HepG2 (cell line): Measurements from ENCODE around the gene RICTOR. TPM values are rescaled to one million over a fixed set of nuclear protein-coding genes. Genes with fewer than 3 reads are reported as not detected.

Experiments used
- ATAC-seq: fragments of 200-7000 bp; cut with Tn5 transposase; 3 replicates; pipeline ENCODE4 v1.9.1; 2020; ENCODE audit warnings: mild to moderate bottlenecking, moderate library complexity
- BruUV-seq: library from RNA; stranded (reverse); fragments of 400-500 nt; replicated peaks from 2 replicates; lab custom pipeline; 2021; lab: Mats Ljungman, UMichigan
- CTCF ChIA-PET: fragments of 300-600 bp; formaldehyde crosslinking; extraction: SDS; loops from one replicate; lab custom pipeline; 2021; ENCODE audit warnings: low total read pairs, inconsistent platforms, low intra/inter-chr PET ratio; lab: Yijun Ruan, JAX
- POLR2A ChIA-PET: fragments of 350-600 bp; sonication (Branson Sonifier 250); formaldehyde crosslinking; loops from one replicate; lab custom pipeline; 2020; ENCODE audit warnings: antibody characterized with exemption, inconsistent platforms; lab: Yijun Ruan, JAX
- DNase-seq: peaks from one replicate; pipeline ENCODE4 v3.0.0-alpha.2; 2015; ENCODE audit warnings: low spot score
- FAIRE-seq: peaks from 3 replicates; lab custom pipeline; 2011; peaks lifted over from hg19 to GRCh38; lab: Jason Lieb, UNC
- H2AFZ ChIP-seq: one replicate; pipeline ENCODE4 v1.6.1; 2011; ENCODE audit warnings: low read length, inconsistent platforms
- H3K27ac ChIP-seq: fragments of 300-600 bp; 3 replicates; pipeline ENCODE4 v1.8.0; 2011; ENCODE audit warnings: mixed run types, mild to moderate bottlenecking, mixed read lengths, low read length, inconsistent platforms; ENCODE audit not compliant: insufficient read depth; ENCODE audit errors: extremely low read length
- H3K27me3 ChIP-seq, 2 experiments: fragments of 200-600 bp in 1 of 2; 2 replicates in 1 of 2; 3 replicates in 1 of 2; pipeline versions ENCODE4 v1.6.0 to v1.8.0; 2011; ENCODE audit warnings: low read length in 2 of 2, mild to moderate bottlenecking in 2 of 2, moderate library complexity in 2 of 2, inconsistent platforms in 1 of 2; ENCODE audit not compliant: insufficient read depth in 2 of 2, control insufficient read depth in 1 of 2
- H3K36me3 ChIP-seq, 2 experiments: fragments of 200-600 bp in 1 of 2; replicated peaks in 1 of 2; 2 replicates in 1 of 2; 3 replicates in 1 of 2; pipeline versions ENCODE4 v1.5.1 to v1.8.0; 2011; ENCODE audit warnings: low read length in 2 of 2, inconsistent platforms in 1 of 2; ENCODE audit not compliant: insufficient read depth in 2 of 2, control insufficient read depth in 1 of 2
- H3K4me1 ChIP-seq: 2 replicates; pipeline ENCODE4 v1.5.1; 2012; ENCODE audit warnings: low read length, inconsistent platforms; ENCODE audit not compliant: insufficient read depth
- H3K4me2 ChIP-seq: 2 replicates; pipeline ENCODE4 v1.6.0; 2011; ENCODE audit warnings: low read depth, low read length, inconsistent platforms
- H3K4me3 ChIP-seq, 3 experiments: fragments of 200-600 bp in 1 of 3; sonication (generic), shearing (Covaris generic) in 1 of 3; replicated peaks in 1 of 3; 2 replicates each; pipeline ENCODE4 v1.5.1; 2011 to 2016; ENCODE audit warnings: low read length in 3 of 3, inconsistent platforms in 2 of 3, low read depth in 2 of 3, mild to moderate bottlenecking in 2 of 3, control low read depth in 1 of 3, mixed read lengths in 1 of 3; ENCODE audit not compliant: insufficient read depth in 1 of 3
- H3K79me2 ChIP-seq: one replicate; pipeline ENCODE4 v1.6.1; 2011; ENCODE audit warnings: low read length, inconsistent platforms; ENCODE audit not compliant: insufficient read depth
- H3K9ac ChIP-seq: 2 replicates; pipeline ENCODE4 v1.6.0; 2011; ENCODE audit warnings: mild to moderate bottlenecking, low read depth, low read length, inconsistent platforms; ENCODE audit not compliant: insufficient read depth
- H3K9me3 ChIP-seq: 2 replicates; pipeline ENCODE4 v1.5.1; 2012; ENCODE audit warnings: mild to moderate bottlenecking, low read length
- H4K20me1 ChIP-seq: 2 replicates; pipeline ENCODE4 v1.6.0; 2011; ENCODE audit warnings: inconsistent platforms, mild to moderate bottlenecking, low read length, moderate library complexity; ENCODE audit not compliant: insufficient read depth
- HINFP ChIP-seq: sonication (generic); formaldehyde crosslinking; IDR thresholded peaks from 2 replicates; pipeline ENCODE4 v1.4.0; 2020; ENCODE audit warnings: low read depth, mild to moderate bottlenecking, missing genetic modification reagents
- HNF4G ChIP-seq, 2 experiments: sonication (generic) in 1 of 2; formaldehyde crosslinking in 1 of 2; IDR thresholded peaks; 2 replicates each; pipeline versions ENCODE4 v1.4.0 to v1.6.1; 2011 to 2020; ENCODE audit warnings: borderline replicate concordance in 2 of 2, low read depth in 2 of 2, mild to moderate bottlenecking in 2 of 2, low read length in 1 of 2, missing genetic modification reagents in 1 of 2, moderate library complexity in 1 of 2
- HOXA9 ChIP-seq: sonication (generic); formaldehyde crosslinking; IDR thresholded peaks from 2 replicates; pipeline ENCODE4 v1.8.1; 2022; ENCODE audit warnings: missing genetic modification reagents, mild to moderate bottlenecking, moderate library complexity, borderline replicate concordance
- MAX ChIP-seq: IDR thresholded peaks from 2 replicates; pipeline ENCODE4 v1.6.1; 2012; ENCODE audit warnings: inconsistent platforms
- PRDM15 ChIP-seq: sonication (generic); formaldehyde crosslinking; IDR thresholded peaks from 2 replicates; pipeline ENCODE4 v1.4.0; 2020; ENCODE audit warnings: missing genetic modification reagents
- REST ChIP-seq, 2 experiments: IDR thresholded peaks; 2 replicates each; pipeline ENCODE4 v1.6.1; 2011 to 2012; ENCODE audit warnings: low read length in 2 of 2, borderline replicate concordance in 1 of 2, low read depth in 1 of 2, mild to moderate bottlenecking in 1 of 2, moderate library complexity in 1 of 2
- RFX1 ChIP-seq: fragments of 450-650 bp; IDR thresholded peaks from 2 replicates; pipeline ENCODE4 v1.6.1; 2017
- TCF12 ChIP-seq, 2 experiments: fragments of 450-650 bp in 1 of 2; sonication (generic) in 1 of 2; formaldehyde crosslinking in 1 of 2; IDR thresholded peaks; 2 replicates each; pipeline versions ENCODE4 v1.6.1 to v1.8.0; 2017 to 2022; ENCODE audit warnings: antibody characterized with exemption in 1 of 2, mild to moderate bottlenecking in 1 of 2, missing genetic modification reagents in 1 of 2, moderate library complexity in 1 of 2
- ZBTB20 ChIP-seq: sonication (generic); formaldehyde crosslinking; IDR thresholded peaks from 2 replicates; pipeline ENCODE4 v1.8.1; 2023; ENCODE audit warnings: missing genetic modification reagents, low read depth, mild to moderate bottlenecking, borderline replicate concordance
- ZNF143 ChIP-seq: sonication (generic); formaldehyde crosslinking; IDR thresholded peaks from 2 replicates; pipeline ENCODE4 v1.4.0; 2020; ENCODE audit warnings: missing genetic modification reagents
- ZNF256 ChIP-seq: sonication (generic); formaldehyde crosslinking; conservative IDR thresholded peaks from 2 replicates; pipeline ENCODE4 v1.4.0; 2020; ENCODE audit warnings: missing genetic modification reagents
- ZNF350 ChIP-seq: sonication (generic); formaldehyde crosslinking; IDR thresholded peaks from 2 replicates; pipeline ENCODE4 v1.4.0; 2020; ENCODE audit warnings: mild to moderate bottlenecking, low read depth, missing genetic modification reagents, borderline replicate concordance
- ZNF709 ChIP-seq: sonication (generic); formaldehyde crosslinking; IDR thresholded peaks from 2 replicates; pipeline ENCODE4 v1.5.0; 2020; ENCODE audit warnings: mild to moderate bottlenecking, missing genetic modification reagents
- ZNF746 ChIP-seq: sonication (generic); formaldehyde crosslinking; IDR thresholded peaks from 2 replicates; pipeline ENCODE4 v1.8.0; 2022; ENCODE audit warnings: mild to moderate bottlenecking, missing genetic modification reagents
- WGBS: methylation state at CpG from one replicate; pipeline ENCODE4 v1.1.6; 2017; ENCODE audit warnings: low lambda C conversion rate; 5-methylcytosine and 5-hydroxymethylcytosine counted together
- in situ Hi-C: cut with HindIII; loops from 2 replicates; pipeline ENCODE4 v1.10.0; 2017; ENCODE audit warnings: low pct_unique_long_range_greater_than_20kb; ENCODE audit not compliant: extremely low pct_ligation_motif_present
- intact Hi-C: fragments of 100-400 bp; cut with micrococcal nuclease; formaldehyde crosslinking; loops from one replicate; pipeline ENCODE4 v1.10.0; 2022; ENCODE audit not compliant: unreplicated experiment
- polyA plus RNA-seq, 8 experiments: library from polyadenylated mRNA; depleted of rRNA in 3 of 8; stranded (reverse) in 7 of 8; unstranded in 1 of 8; fragments of >200 nt; fragmentation: Illumina TruSeq in 4 of 8; extraction: Trizol in 4 of 8; gene quantifications; 2 replicates each; pipeline versions ENCODE4 v1.2.1 to v1.2.3, GENCODE V29; 2011 to 2016; ENCODE audit warnings: low read depth in 4 of 8, missing spikeins in 1 of 8, mixed read lengths in 1 of 8; ENCODE audit not compliant: insufficient read depth in 1 of 8
- total RNA-seq, 5 experiments: library from RNA; depleted of rRNA; stranded (reverse); fragments of >200 nt; fragmentation: Illumina TruSeq; extraction: Trizol; gene quantifications; 2 replicates each; pipeline ENCODE4 v1.2.3, GENCODE V29; 2016; ENCODE audit warnings: low read depth in 1 of 5

RICTOR gene
- total and polyA plus RNA-seq, 2 of the 13 experiments (the other 11 are each of a cell fraction or from before 2014, with no cell fraction given): 10.7 to 15.4 TPM

- TF ChIP-seq HOXA9: no peak
- TF ChIP-seq MAX: no peak
- no peak for TF ChIP-seq REST (IDR thresholded peaks at IDR 0.05; ENCODE audit: borderline replicate concordance in 1 of 2, low read depth in 1 of 2, low read length in 2 of 2)
- no peak for TF ChIP-seq ZBTB20 (CRISPR knock-in tag)
- TF ChIP-seq ZNF143 (CRISPR knock-in tag): no peak
- TF ChIP-seq RFX1: no peak
- no peak for TF ChIP-seq ZNF256
These were observed 157.4 kb downstream of the RICTOR start (continued) for GRCh38 chr5:38916802-38917201.

- in situ Hi-C loops: no loop called here
- Histone ChIP-seq H3K27ac (no peak overlapping the region), H3K27me3 (no peaks in the 10 kb centered on the region), H4K20me1 (no peaks in the 10 kb centered on the region), H3K79me2 (no peaks in the 10 kb centered on the region), H3K9me3 (peaks cover 7% of the 10 kb centered on the region; the same call in 1 of the 2 replicates), H3K9ac (no peak overlapping the region), H3K4me3 (no peak overlapping the region), H3K4me2 (no peak overlapping the region), H3K4me1 (no peaks in the 10 kb centered on the region), H2AFZ (no peak overlapping the region), H3K36me3 (peaks cover 3 to 22% of the 10 kb centered on the region in 2 experiments; a peak in 4 of 5 replicates)
- DNase-seq (no peak), FAIRE-seq (no peak), ATAC-seq (no peak)
- ChIA-PET CTCF (no interaction called here), POLR2A (no interaction called here)
- no TSS peak for BruUV-seq
- intact Hi-C loops: no loop called here
- 82% methylated on average over 2 of the region's 2 CpGs for WGBS
- TF ChIP-seq HINFP (no peak), ZNF746 (no peak), TCF12 (IDR thresholded peaks at IDR 0.05) (no peak), TCF12 (CRISPR knock-in tag; IDR thresholded peaks at IDR 0.05) (no peak), ZNF350 (CRISPR knock-in tag) (no peak), ZNF709 (CRISPR knock-in tag) (no peak), HNF4G (IDR thresholded peaks at IDR 0.05; ENCODE audit: borderline replicate concordance, low read depth, low read length) (no peak), HNF4G (CRISPR knock-in tag; IDR thresholded peaks at IDR 0.05; ENCODE audit: borderline replicate concordance, low read depth) (no peak), PRDM15 (no peak)
These were observed 160.5 kb downstream of the RICTOR start for GRCh38 chr5:38913714-38914113.
